GM19395 (cell line): ENCODE results near the gene C9.
"Not testable (repeated sequence)": the region's sequence is repeated elsewhere in the genome, so short reads cannot be mapped to it uniquely, and the experiment has no call there.

Experiments used
- ATAC-seq: cut with Tn5 transposase; IDR thresholded peaks from one replicate; pipeline ENCODE4 v1.9.1; 2021; ENCODE audit warnings: mild to moderate bottlenecking, moderate library complexity; ENCODE audit not compliant: unreplicated experiment

C9 gene

GRCh38 chr5:39373791-39374190 is 9.5 kb upstream of the C9 start:
- no peak for ATAC-seq

GRCh38 chr5:39371367-39371635 is 7.0 kb upstream of the C9 start:
- no peak for ATAC-seq

GRCh38 chr5:39370555-39371366 is 6.5 kb upstream of the C9 start:
- ATAC-seq = no peak

GRCh38 chr5:39369123-39369815 is 5.0 kb upstream of the C9 start:
- no peak for ATAC-seq

GRCh38 chr5:39368116-39368515 is 3.8 kb upstream of the C9 start:
- ATAC-seq = no peak

GRCh38 chr5:39367711-39368110 is 3.4 kb upstream of the C9 start:
- ATAC-seq = no peak

GRCh38 chr5:39363217-39363616 is 1.1 kb downstream of the C9 start:
- no peak for ATAC-seq

- ATAC-seq = no peak
Measured at GRCh38 chr5:39362646-39363045, 1.6 kb downstream of the C9 start.

- ATAC-seq = no peak
Measured at GRCh38 chr5:39361306-39361705, 3.0 kb downstream of the C9 start.

GRCh38 chr5:39360471-39361111 is 3.7 kb downstream of the C9 start:
- no peak for ATAC-seq

- ATAC-seq = no peak
Measured at GRCh38 chr5:39356263-39356662, 8.0 kb downstream of the C9 start.

GRCh38 chr5:39355324-39355723 is 9.0 kb downstream of the C9 start:
- no peak for ATAC-seq

GRCh38 chr5:39353717-39354399 is 10.4 kb downstream of the C9 start:
- no peak for ATAC-seq

- no peak for ATAC-seq
Measured at GRCh38 chr5:39352951-39353350, 11.3 kb downstream of the C9 start.

GRCh38 chr5:39352170-39352569 is 12.1 kb downstream of the C9 start:
- ATAC-seq = no peak

GRCh38 chr5:39349484-39349883 is 14.8 kb downstream of the C9 start:
- ATAC-seq = no peak

GRCh38 chr5:39342460-39342859 is 21.8 kb downstream of the C9 start:
- ATAC-seq = no peak

- ATAC-seq = no peak
Measured at GRCh38 chr5:39341896-39342295, 22.4 kb downstream of the C9 start.

GRCh38 chr5:39340506-39340905 is 23.8 kb downstream of the C9 start:
- no peak for ATAC-seq

- ATAC-seq = no peak
Measured at GRCh38 chr5:39337252-39337915, 26.9 kb downstream of the C9 start.

- ATAC-seq = not testable (repeated sequence)
Measured at GRCh38 chr5:39334296-39334695, 30.0 kb downstream of the C9 start.
